Rectal smooth muscle tissue (tissue), 1 donor: ENCODE data around the gene ERICH6B.

Source experiments
- H3K27ac ChIP-seq: one replicate; pipeline ENCODE4 v1.7.0; 2013; ENCODE audit warnings: low read depth, low read length, inconsistent platforms
- H3K27me3 ChIP-seq: one replicate; pipeline ENCODE4 v1.7.0; 2013; ENCODE audit warnings: low read length; ENCODE audit not compliant: control insufficient read depth, insufficient read depth
- H3K36me3 ChIP-seq: one replicate; pipeline ENCODE4 v1.7.0; 2013; ENCODE audit warnings: low read length; ENCODE audit not compliant: control insufficient read depth, insufficient read depth
- H3K4me1 ChIP-seq: one replicate; pipeline ENCODE4 v1.7.0; 2013; ENCODE audit warnings: low read length; ENCODE audit not compliant: control insufficient read depth, insufficient read depth
- H3K4me3 ChIP-seq: one replicate; pipeline ENCODE4 v1.7.0; 2013; ENCODE audit warnings: low read length
- H3K9ac ChIP-seq: one replicate; pipeline ENCODE4 v1.7.0; 2013; ENCODE audit warnings: low read length

The ERICH6B gene

DNA sequence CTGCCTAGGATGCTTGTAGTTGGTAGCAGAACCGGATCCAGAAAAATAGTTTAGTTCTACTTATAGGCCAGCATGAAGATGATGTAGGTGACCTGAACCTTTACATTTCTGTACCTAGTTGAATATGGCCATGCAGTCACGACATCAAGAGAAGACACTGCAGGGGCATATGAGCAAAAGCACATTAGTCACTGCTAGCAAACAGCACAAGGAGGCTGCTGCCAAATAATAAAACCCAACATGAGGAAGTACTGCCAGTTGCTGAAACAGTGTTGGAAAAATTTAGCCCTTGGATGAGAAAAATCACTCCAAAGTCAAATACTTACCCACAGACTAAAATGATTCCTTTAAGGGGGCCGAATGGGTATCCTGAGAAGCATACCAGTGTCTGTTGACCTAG, 20.8 kb downstream of the ERICH6B start:
- no peak overlapping the region for H3K27ac ChIP-seq
- H3K4me3 ChIP-seq: no peak overlapping the region
- H3K36me3 ChIP-seq: no peaks in the 10 kb centered on the region
- no peak overlapping the region for H3K9ac ChIP-seq
- no peaks in the 10 kb centered on the region for H3K27me3 ChIP-seq
- H3K4me1 ChIP-seq: no peaks in the 10 kb centered on the region

GRCh38 chr13:45594227-45594626, 21.3 kb downstream of the ERICH6B start:
- no peaks in the 10 kb centered on the region for H3K4me1 ChIP-seq
- no peak overlapping the region for H3K4me3 ChIP-seq
- no peak overlapping the region for H3K9ac ChIP-seq
- H3K27ac ChIP-seq: no peak overlapping the region
- no peaks in the 10 kb centered on the region for H3K27me3 ChIP-seq
- H3K36me3 ChIP-seq: no peaks in the 10 kb centered on the region

GRCh38 chr13:45592758-45593157, 22.8 kb downstream of the ERICH6B start:
- Histone ChIP-seq H3K27me3 (no peaks in the 10 kb centered on the region), H3K36me3 (no peaks in the 10 kb centered on the region), H3K4me1 (no peaks in the 10 kb centered on the region), H3K27ac (no peak overlapping the region), H3K4me3 (no peak overlapping the region), H3K9ac (no peak overlapping the region)

- Histone ChIP-seq H3K9ac (no peak overlapping the region), H3K27ac (no peak overlapping the region), H3K27me3 (no peaks in the 10 kb centered on the region), H3K4me1 (no peaks in the 10 kb centered on the region), H3K36me3 (no peaks in the 10 kb centered on the region), H3K4me3 (no peak overlapping the region)
Measured at GRCh38 chr13:45590066-45590465, 25.5 kb downstream of the ERICH6B start.

- H3K36me3 ChIP-seq: no peaks in the 10 kb centered on the region
- H3K27ac ChIP-seq: no peak overlapping the region
- H3K9ac ChIP-seq: no peak overlapping the region
- no peaks in the 10 kb centered on the region for H3K4me1 ChIP-seq
- H3K4me3 ChIP-seq: no peak overlapping the region
- no peaks in the 10 kb centered on the region for H3K27me3 ChIP-seq
Measured at GRCh38 chr13:45587897-45588296, 27.6 kb downstream of the ERICH6B start.

DNA sequence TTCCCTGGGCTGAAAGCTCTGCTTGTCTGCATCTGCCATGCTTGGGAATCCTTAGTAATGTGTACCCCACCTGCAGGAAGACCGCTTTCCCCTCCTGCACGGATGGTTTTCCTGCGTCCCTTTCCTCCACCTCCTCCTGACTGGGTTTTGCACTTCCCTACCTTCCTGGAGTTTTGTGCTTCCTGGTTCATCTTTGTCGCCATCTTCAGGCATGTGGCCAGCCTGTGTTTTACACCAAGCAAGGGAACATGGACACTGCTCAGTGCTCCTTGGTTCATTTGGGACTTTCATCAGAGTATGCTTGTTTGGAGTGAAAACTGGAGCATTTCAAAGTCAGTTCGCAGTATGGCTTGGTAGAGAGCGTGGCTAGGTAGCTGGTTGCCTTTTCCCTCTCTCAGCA, 30.7 kb downstream of the ERICH6B start:
- H3K9ac ChIP-seq: no peak overlapping the region
- H3K27me3 ChIP-seq: no peaks in the 10 kb centered on the region
- H3K36me3 ChIP-seq: no peaks in the 10 kb centered on the region
- H3K4me1 ChIP-seq: no peaks in the 10 kb centered on the region
- no peak overlapping the region for H3K4me3 ChIP-seq
- H3K27ac ChIP-seq: no peak overlapping the region

GRCh38 chr13:45582408-45583076, 33.0 kb downstream of the ERICH6B start:
- Histone ChIP-seq H3K27ac (no peak overlapping the region), H3K4me3 (no peak overlapping the region), H3K27me3 (no peaks in the 10 kb centered on the region), H3K4me1 (no peaks in the 10 kb centered on the region), H3K36me3 (no peaks in the 10 kb centered on the region), H3K9ac (no peak overlapping the region)

DNA sequence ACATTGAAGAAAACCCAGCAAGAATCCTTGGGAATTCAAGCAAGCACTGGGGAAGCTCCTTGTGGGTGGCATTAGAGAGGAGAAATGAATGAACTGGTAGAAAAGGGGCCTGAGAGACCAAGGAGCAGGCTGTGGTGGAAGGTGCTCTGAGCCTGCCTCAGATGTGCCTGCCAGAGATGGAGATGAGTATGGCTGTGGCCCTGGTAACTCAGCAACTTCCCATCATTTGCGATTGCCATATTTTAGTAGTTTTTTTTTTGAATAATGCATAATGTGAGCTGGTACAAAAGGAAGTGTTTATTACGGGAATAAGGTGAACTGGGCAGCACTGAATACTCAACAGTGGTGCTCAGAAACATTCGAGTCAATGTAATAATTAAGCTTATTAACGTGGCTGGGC, 39.1 kb downstream of the ERICH6B start:
- H3K27me3 ChIP-seq: no peaks in the 10 kb centered on the region

GRCh38 chr13:45575830-45576180, 39.7 kb downstream of the ERICH6B start:
- H3K9ac ChIP-seq: no peak overlapping the region

More for the DNA sequence above, 39.1 kb downstream of the ERICH6B start:
- Histone ChIP-seq H3K27ac (no peak overlapping the region), H3K9ac (no peak overlapping the region), H3K4me3 (no peak overlapping the region), H3K4me1 (no peaks in the 10 kb centered on the region), H3K36me3 (no peaks in the 10 kb centered on the region)

DNA sequence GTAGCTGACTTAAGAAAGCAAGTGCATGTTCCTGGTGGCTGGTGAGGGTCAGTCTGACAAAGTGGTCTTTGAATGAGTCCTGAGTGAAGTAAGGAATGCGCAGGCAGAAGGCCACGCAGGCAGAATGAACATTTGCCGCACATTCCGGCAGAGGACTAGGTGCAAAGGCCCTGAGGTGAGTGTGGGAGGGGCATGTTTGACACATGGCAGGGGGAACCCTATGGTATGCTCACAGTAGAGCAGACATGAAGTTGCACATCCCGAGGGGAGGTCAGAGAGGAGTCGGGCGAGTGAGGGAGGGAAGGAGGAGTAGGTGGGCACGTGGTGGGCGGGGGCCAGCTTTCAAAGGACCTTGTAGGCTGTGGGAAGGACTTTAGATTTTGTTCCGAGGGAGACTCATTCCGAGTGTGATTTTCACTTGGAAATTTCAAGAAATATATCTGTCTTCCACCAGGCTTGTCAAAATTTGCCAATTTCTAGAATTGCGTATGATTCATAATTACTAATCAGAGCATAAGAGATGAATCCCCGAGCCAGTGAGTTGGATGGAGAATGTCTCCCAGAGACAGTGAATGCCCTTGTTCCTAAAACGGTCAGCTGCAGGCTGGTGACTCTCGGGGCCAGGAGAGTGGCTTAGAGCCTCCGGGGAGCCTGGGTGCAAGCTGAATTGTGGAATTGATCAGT, 40.3 kb downstream of the ERICH6B start:
- Histone ChIP-seq H3K27me3 (no peaks in the 10 kb centered on the region), H3K27ac (no peak overlapping the region), H3K9ac (no peak overlapping the region), H3K4me3 (no peak overlapping the region), H3K4me1 (no peaks in the 10 kb centered on the region), H3K36me3 (no peaks in the 10 kb centered on the region)

More at GRCh38 chr13:45575830-45576180, 39.7 kb downstream of the ERICH6B start:
- Histone ChIP-seq H3K27me3 (no peaks in the 10 kb centered on the region), H3K4me1 (no peaks in the 10 kb centered on the region), H3K27ac (no peak overlapping the region), H3K4me3 (no peak overlapping the region), H3K36me3 (no peaks in the 10 kb centered on the region)

DNA sequence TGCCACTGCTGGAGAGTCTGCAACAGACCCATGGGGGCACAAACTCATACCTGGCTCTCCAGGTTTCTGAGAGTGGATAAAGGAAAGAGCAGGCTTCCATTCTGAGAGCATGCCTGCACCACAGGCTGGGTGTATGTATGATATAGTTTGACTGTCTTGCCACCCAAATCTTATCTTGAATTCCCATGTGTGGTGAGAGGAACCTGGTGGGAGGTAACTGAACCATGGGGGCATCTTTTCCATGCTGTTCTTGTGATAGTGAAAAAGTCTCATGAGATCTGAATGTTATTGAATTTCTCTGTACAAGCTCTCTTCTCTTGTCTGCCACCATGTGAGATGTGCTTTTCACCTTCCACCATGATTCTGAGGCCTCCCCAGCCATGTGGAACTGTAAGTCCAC, 50.2 kb downstream of the ERICH6B start:
- no peak overlapping the region for H3K4me3 ChIP-seq
- H3K27me3 ChIP-seq: no peaks in the 10 kb centered on the region
- no peaks in the 10 kb centered on the region for H3K36me3 ChIP-seq
- no peaks in the 10 kb centered on the region for H3K4me1 ChIP-seq
- H3K9ac ChIP-seq: no peak overlapping the region
- no peak overlapping the region for H3K27ac ChIP-seq

- Histone ChIP-seq H3K9ac (no peak overlapping the region), H3K4me1 (no peaks in the 10 kb centered on the region), H3K27me3 (no peaks in the 10 kb centered on the region), H3K4me3 (no peak overlapping the region), H3K36me3 (no peaks in the 10 kb centered on the region), H3K27ac (no peak overlapping the region)
Measured at GRCh38 chr13:45564133-45564776, 51.3 kb downstream of the ERICH6B start.
